GM12801 (cell line): ENCODE measurements around the gene CEP250.

Experiments
- TF ChIP-seq, protein P1 (sequence below): IDR thresholded peaks from one replicate; pipeline ENCODE4 v1.5.1; 2011; ENCODE audit warnings: control low read depth; ENCODE audit not compliant: insufficient read length; ENCODE audit errors: extremely low read depth

The CEP250 gene

GRCh38 chr20:35561671-35562070 is 106.3 kb downstream of the CEP250 start:
- TF ChIP-seq, protein P1, sequence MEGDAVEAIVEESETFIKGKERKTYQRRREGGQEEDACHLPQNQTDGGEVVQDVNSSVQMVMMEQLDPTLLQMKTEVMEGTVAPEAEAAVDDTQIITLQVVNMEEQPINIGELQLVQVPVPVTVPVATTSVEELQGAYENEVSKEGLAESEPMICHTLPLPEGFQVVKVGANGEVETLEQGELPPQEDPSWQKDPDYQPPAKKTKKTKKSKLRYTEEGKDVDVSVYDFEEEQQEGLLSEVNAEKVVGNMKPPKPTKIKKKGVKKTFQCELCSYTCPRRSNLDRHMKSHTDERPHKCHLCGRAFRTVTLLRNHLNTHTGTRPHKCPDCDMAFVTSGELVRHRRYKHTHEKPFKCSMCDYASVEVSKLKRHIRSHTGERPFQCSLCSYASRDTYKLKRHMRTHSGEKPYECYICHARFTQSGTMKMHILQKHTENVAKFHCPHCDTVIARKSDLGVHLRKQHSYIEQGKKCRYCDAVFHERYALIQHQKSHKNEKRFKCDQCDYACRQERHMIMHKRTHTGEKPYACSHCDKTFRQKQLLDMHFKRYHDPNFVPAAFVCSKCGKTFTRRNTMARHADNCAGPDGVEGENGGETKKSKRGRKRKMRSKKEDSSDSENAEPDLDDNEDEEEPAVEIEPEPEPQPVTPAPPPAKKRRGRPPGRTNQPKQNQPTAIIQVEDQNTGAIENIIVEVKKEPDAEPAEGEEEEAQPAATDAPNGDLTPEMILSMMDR, result no peak

DNA sequence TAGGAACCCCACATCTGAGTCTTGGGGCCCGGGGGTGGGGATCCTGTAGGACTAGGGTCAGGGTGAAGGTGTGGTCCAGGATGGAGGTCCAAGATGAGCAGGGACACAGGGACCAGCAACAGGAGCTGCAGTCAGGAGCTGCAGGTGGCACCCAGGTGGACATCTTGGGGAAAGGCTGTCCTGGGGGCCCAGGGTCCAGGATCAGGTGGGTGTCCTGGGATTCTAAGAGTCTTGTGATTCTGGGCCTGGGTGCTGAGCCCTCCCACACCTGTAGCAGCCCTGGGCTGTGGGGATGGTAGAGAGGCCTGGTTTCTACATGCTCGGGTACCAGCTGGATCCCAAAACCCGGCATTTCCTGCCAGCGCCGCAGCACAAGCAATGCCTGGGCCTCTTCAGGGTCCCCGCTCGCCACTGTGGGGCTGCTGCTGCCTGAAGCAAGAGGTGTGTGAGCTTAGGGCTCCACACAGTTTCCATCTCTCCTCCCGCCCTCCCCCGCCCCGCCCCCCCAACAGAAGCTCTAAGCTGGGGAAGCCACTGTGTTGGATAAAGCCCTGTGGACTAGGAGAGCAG is 107.2 kb downstream of the CEP250 start:
- TF ChIP-seq, protein P1, result no peak

- TF ChIP-seq, protein P1, result no peak
Measured at GRCh38 chr20:35563834-35564233, 108.4 kb downstream of the CEP250 start.

GRCh38 chr20:35564905-35565304 is 109.5 kb downstream of the CEP250 start:
- TF ChIP-seq, protein P1, result no peak

DNA sequence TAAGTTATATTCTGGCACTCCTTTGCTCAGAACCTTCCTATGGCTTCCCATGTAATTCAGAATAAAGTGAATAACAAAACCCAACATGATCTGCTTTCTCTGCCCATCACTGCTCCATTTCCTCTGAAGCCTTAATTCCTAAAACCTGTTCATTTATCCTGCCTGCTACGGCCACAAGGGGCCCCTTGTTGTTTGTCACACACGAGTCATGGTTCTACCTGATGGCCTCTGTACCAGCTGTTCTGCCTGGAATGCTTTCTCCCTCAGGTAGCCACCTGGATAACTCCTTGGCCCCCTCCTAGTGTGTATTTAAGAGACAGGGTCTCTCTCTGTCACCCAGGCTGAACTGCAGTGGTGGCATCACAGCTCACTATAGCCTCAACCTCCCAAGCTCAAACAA is 113.2 kb downstream of the CEP250 start:
- TF ChIP-seq, protein P1, result no peak
